Kidney glomerular epithelial cell (primary cell): ENCODE results near the gene ABHD13.
"Not testable (repeated sequence)": the region's sequence is repeated elsewhere in the genome, so short reads cannot be mapped to it uniquely, and the experiment has no call there.

Experiments
- DNase-seq: peaks from one replicate; lab custom pipeline; 2025; lab: John Stamatoyannopoulos, UW

Gene ABHD13

GRCh38 chr13:108218044-108218974 is at the start of gene ABHD13:
TSS of gene ABHD13 (plus strand) at chr13:108218392. CDS start at chr13:108229219, 10,827 bp downstream.
- DNase-seq = peak; percentile 89

DNA sequence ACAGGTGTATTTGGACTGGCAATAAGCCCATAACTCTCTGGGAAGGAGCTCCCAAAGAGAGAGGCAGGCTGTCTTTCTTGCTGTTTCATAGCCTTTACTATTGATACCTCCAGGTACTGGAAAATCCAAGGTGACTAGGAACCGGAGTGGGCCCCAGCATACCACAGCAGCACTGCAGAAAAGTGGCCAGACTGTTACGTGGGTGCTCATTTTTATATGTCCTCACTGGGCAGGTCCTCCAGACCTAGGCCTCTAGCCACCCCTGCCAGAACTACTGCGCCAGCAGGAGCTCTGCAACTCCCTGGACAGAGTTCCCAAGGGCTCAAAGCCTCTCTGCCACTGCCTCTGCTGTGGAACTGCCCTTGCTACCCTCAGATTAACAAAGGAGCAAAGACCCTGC is 49.3 kb upstream of the ABHD13 start:
- no peak for DNase-seq

- DNase-seq = no peak
Observed at GRCh38 chr13:108176685-108177274, 41.4 kb upstream of the ABHD13 start.

- no peak for DNase-seq
Observed at GRCh38 chr13:108178078-108178477, 40.1 kb upstream of the ABHD13 start.

GRCh38 chr13:108182652-108183051 is 35.5 kb upstream of the ABHD13 start:
- no peak for DNase-seq

- no peak for DNase-seq
Observed at GRCh38 chr13:108185223-108185622, 33.0 kb upstream of the ABHD13 start.

GRCh38 chr13:108188260-108188659 is 29.9 kb upstream of the ABHD13 start:
- DNase-seq = no peak

GRCh38 chr13:108190897-108191296 is 27.3 kb upstream of the ABHD13 start:
- DNase-seq = no peak

DNA sequence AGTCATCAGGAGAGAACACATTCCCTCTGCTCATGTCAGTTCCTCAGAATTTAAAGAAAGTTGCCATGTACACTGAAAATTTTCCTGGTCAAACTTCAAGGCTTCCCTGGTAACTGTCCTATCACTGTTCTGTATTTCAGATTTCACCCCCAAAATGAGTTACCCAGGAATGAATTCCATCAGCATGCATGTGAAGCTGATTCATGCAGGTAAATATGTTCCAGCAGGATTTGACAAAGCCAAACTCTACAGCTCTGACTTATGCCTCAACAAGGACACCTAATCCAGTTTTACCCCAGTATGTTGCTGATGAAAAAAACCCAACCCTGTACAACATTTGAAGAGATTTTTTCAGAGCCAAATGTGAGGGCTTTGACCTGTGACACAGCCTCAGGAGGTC is 24.4 kb upstream of the ABHD13 start:
- DNase-seq = no peak

GRCh38 chr13:108194435-108194936 is 23.7 kb upstream of the ABHD13 start:
- no peak for DNase-seq

- no peak for DNase-seq
Observed at GRCh38 chr13:108195146-108195545, 23.0 kb upstream of the ABHD13 start.

GRCh38 chr13:108195861-108196260 is 22.3 kb upstream of the ABHD13 start:
- DNase-seq = no peak

GRCh38 chr13:108200781-108201398 is 17.3 kb upstream of the ABHD13 start:
- peak; percentile 38 for DNase-seq

DNA sequence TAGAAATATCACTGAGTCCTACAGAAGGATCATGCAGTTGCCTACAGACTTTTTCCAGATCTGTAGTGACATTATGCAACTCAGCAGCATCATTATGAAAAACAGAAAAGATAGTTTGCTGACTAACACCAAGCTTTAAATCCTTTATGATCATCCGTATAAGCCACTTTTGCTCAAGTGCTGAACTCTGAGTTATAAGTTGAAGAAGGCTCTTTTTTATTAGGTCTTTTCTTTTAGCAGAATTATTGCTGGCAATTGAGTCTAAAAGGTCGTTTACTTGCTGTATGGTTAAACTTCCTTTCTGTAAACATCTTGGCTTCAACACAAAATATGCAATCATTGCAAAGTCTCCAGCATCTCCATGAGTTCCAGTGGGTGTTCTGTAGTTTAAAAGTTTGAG is 7.6 kb upstream of the ABHD13 start:
- DNase-seq = no peak

- DNase-seq = no peak
Observed at GRCh38 chr13:108212886-108213285, 5.3 kb upstream of the ABHD13 start.

DNA sequence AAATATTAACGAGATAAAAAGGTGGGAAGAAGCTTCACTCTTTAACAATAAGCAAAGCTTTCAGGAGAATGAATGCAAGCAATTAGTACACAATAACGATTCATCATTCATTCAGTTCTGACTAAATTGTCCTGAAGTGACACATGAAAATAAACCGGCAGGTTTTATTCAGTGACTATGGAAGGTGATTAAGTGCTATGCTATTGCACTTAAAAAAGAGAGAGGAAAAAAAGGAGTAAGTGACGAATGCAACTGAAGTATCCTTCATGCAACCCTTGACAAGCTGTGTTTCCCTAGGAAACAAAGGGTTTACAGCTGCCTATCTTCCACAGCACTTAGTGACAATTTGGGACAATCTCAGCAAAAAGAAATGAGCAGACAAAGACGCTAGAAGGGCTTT is 4.2 kb upstream of the ABHD13 start:
- peak; percentile 19 for DNase-seq

DNA sequence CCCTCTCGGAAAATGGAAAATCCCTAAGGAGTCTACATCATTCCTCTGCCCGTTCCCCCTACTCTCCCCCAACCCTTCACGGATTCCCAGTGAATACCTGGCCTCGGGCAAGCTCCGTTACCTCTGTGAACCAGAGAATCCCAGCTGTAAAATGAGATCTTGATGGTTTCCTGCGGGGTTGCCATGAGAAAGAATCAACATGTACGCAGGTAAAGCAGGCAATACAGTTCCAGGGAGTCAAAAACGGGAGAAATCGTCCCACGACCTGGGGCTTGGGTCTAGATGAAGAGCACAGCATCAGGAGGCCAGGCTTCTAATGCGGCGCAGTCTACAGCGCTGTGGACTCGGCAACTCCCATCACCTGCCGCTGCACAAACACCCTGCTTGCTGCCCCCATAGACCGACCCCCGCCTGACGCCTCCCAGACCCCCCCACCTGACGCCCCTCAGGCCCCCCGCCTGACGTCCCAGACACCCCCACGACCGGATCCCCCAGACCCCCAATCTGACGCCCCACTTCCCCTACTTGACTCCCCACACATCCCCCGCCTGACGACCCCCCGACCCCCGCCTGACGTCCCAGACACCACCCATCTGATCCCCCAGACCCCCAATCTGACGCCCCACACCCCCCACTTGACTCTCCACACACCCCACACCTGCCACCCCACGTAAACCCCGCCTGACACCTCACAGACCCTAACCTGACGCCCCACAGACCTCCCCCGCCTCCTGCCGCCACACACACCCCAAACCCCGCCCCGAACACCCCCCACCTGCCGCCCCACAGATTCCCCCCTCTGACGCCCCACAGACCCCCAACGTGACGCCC is 3.5 kb upstream of the ABHD13 start:
- no peak for DNase-seq

GRCh38 chr13:108215436-108215835 is 2.8 kb upstream of the ABHD13 start, which contains the start of gene LIG4:
TSS of gene LIG4 (minus strand) at chr13:108215536. CDS start at chr13:108211268, 4,268 bp downstream.
- DNase-seq = peak; percentile 82

- not testable (repeated sequence) for DNase-seq
Observed at GRCh38 chr13:108217307-108218043, 717 bp upstream of the ABHD13 start.

GRCh38 chr13:108220041-108220440 is 1.8 kb downstream of the ABHD13 start:
- DNase-seq = no peak
